HG03159 (cell line): ENCODE data around the gene LEF1.

ENCODE experiments used
- ATAC-seq: cut with Tn5 transposase; IDR thresholded peaks from one replicate; pipeline ENCODE4 v1.9.1; 2021; ENCODE audit warnings: mild to moderate bottlenecking, moderate library complexity; ENCODE audit not compliant: unreplicated experiment

The LEF1 gene

DNA sequence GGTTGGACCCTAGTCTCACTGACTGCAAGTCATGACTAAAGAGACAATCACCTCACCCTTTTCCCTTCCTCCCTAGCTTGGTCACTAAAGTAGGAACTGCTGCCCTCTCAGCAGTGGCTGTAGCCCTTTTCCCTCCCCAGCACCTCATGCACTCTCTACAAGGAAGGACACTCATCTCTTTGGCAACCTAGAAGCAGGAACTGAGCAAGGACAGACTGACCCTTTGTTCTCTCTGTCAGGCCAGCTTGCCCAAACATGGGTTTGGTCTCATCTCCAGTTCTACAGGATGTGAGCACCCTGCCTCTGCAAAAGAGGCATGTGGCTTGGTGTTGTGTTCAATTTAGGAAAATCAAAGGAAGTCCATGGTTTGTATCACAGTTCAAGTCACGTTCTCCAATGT, 15.8 kb downstream of the LEF1 start:
- no peak for ATAC-seq

DNA sequence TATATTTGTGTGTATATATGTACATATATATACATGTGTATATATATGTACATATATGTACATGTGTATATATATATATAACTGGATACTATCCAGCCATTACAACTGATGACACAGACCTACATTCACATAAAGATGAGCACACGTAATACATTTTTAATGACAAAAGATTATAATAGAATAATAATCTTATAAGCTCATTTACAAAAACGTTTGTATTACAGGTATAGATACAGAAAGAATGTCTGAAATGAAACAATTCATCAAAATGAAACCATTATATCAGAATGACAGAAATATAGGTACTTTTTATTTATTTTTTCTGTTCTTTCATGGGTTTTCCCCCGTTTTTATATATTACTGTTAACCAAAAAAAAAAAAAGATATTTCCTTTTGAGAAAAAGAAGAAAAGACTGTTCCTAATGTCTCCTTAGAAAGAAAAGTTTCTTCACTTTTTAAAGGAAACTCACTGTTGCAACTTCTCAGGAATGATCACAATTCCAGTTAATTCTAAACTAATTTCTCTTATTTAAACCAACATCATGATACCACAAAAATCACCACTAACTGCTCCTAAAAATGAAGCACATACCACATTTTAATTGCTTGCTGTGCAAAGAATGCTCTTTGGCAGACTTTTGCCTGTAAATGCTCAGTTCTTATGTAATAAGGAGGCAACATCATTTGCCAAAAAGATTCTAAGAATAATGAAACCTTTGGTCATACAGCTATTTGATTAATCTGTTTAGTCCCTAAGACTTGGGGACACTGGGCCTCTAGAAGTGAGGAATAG, 18.9 kb downstream of the LEF1 start:
- no peak for ATAC-seq

DNA sequence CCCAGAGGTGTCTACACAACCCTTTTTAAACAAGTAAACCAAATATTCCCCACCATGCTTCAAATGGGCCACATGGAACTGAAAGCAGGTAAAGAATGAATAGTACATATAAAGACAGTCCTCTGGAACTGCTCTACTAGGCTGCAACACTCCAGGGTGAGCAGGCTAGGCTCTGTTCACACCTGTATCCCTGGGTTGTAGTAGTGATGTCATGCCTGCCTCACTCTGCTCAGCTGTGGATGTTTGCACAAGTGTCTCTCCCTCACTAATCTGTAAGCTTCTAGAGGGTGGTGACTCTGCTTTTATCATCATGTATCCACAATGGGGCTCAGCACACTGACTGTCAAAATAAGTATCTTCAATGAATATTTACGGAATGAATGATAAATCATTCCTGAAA, 20.4 kb downstream of the LEF1 start:
- no peak for ATAC-seq

DNA sequence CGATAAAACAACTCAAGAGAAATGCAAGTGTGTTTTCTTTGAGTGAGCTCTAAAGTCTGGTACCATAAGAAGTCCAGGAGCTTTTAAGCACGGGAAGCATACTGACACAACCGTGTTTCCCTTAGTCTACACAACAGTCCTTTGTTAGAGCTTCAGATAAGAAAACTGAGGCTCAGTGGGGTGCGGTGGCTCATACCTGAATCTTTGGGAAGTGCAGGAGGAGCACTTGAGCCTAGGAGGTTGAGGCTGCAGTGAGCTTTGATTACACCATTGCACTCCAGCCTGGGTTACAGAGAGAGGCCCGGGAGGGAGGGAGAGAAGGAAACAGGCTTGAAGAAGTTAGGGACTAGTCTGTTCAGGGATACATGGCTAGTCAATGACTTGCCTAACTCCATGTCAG, 21.9 kb downstream of the LEF1 start:
- no peak for ATAC-seq

DNA sequence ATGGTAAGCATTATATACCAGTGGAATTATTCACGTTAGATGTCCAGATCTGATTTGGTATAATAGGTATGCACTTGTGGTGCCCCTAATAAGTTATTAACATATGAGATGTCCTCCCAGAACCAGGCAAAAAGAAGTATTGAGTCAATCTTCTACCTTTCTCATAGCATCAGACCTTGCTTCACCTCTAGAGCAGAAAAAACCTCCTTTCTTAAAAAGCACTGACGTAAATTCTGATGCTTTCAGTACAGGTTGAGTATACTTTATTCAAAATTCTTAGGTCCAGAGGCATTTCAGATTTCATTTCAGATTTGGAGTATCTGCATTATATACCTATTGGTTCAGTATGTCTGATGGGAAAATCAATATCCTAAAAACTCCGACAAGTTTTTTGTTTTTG, 22.4 kb downstream of the LEF1 start:
- no peak for ATAC-seq

DNA sequence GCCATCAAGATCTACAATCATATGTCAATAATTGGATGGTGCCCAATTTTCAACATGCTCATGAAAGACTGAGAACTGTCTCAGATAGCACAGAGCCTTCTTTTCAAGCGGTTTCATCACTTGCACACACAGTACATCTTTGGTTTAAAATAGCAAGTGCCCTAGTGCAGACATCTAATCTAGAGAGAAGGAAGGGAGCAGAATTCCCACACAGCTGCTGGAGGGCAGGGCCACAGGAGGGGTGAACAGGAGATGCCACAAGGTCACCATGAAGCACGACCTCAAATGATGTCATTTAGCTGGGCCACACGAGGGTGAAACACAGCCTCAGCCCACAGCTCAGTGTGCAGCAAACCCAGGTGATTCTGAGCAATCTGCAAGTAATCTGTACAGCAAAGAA, 24.3 kb downstream of the LEF1 start:
- no peak for ATAC-seq

DNA sequence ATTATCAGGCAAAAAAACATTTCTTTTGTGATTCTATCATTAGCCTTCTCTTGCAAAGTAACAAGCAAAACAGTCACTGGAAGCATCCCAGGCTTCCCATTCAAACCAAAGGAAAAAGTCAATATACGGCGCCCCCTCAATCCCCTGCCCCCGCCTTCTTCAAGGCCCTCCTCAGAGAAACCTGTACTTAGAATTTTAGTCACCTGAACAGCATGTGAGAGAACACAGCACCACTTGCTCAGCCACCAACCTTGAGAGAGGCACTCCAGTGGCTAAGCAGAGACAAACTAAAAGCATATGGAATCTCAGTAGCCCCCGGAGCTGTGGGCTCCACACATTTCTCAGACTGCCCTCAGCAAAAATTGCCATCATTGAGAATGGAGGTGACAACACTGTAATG, 25.2 kb downstream of the LEF1 start:
- no peak for ATAC-seq

DNA sequence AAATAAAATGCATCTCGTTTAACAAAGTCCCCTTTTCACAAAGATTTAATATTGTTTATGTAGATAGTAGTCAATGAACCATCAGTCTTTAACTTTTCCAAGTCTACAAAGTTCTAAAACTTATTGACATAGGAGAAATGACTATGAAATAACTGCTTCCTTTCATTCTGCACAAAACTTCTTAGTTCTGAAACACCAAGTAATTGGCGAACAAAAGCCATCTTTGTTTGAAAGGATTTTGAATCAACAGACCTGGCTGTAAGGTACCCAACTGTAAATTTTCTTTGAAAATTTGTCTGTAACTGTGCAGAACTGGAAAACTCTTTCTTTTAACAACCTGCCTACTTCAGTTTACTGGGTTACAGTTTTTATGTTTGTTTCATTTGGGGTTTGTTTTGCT, 25.9 kb downstream of the LEF1 start:
- ATAC-seq = no peak

DNA sequence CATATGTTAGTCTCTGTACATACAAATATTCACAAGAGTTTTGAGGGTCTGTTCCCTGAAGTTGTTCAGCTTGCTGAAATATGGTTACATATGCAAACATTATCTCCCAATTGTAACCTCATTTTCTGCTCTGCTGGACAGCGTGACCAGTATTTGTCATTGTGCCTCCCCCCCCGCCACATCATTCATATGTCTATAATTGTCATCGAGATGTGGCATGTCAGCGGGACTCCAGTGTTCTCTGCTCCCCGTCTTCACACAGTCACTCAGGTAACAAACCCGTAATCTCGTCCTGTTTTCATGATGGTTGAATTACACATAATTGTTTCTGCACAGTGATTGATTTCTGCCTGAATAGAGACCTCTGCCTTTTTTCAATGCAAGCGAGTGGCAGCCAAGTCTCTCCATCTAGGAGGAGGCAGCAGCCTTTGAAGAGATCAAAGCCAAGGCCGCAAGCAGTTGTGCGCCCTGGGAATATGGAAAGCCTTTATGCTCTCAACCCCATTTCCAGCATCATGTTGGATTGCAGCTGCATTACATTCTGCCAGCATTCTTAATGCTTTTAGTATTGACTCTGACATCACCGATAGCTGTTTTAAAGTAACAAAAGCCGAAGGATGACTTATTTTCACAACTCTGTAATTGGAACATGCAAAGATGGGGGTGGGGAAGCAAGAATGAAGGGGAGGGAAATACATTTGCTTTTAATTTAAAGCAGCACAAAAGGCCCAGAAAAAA, 27.4 kb downstream of the LEF1 start:
- no peak for ATAC-seq

DNA sequence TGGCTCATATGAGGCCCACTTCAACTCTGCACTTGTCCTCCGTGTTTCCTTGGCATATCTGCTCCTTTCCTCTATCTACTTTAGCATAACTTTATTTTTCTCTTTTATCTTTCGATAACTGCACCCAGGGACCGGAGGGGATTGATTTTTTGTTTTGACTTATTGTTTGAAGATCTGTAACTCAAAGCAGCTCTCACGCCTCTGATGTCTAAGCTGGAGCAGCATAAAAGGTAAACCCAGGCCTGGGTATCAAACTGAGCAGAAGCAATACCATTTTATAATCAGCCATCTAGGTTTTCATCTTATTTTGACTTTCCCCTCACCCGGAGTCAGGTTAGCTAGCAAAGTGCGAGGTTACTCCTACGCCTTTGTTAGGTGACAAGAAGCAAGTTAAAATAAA, 28.4 kb downstream of the LEF1 start:
- ATAC-seq = no peak

DNA sequence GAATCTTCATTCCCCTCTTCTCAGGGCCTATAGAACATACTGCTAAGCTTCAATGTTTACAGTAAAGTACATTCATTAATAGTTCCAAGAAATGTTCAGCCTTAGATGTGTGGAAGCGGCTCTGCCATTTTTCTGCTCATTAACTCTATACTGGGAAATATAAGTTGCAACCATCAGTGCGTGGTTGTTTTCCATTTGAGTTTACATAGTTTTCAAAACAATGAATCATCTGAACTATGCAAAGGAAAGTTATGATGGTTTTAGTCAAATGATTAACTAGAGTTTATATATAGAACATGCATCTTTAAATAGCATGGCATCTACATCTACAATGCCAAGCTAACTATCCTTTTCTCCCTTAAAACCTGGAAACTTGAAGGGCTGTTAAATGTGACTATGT, 29.6 kb downstream of the LEF1 start:
- no peak for ATAC-seq

DNA sequence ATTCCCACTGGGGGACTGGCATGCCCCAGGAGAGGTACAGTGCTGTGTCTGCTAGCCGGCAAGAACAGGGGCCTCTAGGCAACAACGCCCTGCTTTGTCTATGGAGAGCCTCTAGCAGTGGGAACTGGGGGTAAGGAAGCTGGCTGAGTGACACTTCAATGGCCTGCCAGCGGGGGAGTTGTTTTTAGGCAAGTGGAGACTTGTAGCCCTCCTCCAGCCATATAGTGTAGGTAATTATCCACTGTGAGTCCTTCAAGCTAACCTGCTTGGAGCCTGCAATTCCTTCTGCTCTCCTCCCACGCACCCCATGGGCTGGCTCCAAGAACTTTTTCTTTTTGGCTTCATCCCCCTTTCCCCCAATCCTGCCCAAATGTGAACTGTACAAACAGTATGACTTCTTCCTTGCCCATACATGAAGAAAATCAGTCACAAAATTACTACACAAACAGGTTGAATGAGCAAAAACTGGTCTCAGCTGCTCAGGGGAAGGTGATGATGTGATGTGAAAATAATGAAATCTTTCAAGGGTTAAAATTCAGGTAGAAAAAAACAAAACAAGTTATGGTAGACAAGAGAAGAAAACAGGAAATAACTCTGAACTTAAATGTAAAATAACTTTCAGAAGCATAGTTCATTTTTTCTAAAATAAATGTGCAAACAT, 33.1 kb downstream of the LEF1 start:
- ATAC-seq = peak; percentile 40

DNA sequence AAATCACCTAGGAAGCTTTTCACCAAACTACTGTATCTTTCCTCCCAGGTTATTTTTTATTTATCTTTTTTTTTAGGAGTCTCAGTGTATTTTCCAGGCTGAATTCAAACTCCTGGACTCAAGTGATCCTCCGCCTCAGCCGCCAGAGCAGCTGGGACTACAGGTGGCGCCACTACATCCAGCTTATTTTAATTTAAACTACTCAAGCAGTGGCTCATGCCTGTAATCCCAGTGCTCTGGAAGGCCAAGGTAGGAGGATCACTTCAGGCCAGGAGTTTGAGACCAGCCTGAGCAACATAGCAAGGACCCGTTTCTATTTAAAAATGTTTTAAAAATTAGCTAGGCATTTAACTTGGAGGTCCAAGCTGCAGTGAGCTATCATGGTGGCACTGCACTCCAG, 37.8 kb downstream of the LEF1 start:
- ATAC-seq = no peak

DNA sequence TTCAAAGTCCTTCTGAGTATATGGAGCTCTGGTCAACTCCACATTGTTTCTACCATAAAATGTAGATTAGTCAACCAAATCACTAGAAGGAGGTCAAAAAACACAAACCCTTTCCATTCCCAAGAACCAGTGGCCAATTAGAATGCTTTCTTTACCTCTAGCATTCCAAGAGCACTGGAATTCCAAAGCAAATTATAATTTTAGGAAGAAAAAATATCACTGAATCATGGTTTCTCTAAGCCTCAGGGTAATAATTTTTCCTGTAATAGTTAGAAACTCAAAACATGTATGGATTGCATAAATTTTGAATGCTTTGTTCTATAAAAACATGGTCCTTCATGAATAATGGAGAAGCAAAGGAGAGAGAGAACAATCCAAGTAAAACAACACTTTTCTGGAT, 39.5 kb downstream of the LEF1 start:
- no peak for ATAC-seq

DNA sequence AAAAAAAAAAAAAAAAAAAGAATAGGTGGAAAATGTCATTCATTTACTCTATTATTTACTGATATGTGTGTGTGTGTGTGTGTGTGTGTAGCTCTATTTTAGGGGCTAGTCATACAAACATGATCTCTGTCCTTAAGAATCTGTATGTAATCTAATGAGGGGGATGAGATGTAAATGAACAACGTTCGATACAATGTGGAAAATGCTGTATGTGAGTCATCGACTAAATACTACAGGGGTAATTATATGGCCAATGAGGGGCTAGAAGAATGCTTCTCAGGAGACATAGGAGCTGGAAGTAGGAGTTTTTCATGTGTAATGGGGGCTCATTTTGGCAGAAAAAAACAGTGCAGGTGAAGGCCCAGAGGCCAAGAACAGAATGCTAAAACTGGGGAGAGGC, 41.9 kb downstream of the LEF1 start:
- no peak for ATAC-seq

DNA sequence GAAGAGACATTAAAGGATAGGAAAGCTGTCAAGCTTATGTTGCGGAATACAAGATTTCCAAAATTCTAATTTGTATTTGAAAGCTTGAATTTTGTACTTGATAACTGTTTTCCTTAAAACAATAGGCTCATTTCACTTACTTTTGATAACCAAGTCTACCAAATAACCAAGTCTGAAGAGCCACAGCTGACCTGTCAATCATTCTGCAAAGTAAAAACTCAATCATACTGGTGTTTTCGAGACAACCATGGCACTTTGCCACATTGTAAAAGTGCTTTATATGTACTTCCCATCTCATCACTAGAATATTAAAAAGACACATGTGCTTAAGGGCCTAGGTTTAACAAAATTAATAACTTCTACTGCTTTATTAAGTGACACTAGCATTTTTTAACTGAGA, 47.9 kb downstream of the LEF1 start:
- no peak for ATAC-seq

DNA sequence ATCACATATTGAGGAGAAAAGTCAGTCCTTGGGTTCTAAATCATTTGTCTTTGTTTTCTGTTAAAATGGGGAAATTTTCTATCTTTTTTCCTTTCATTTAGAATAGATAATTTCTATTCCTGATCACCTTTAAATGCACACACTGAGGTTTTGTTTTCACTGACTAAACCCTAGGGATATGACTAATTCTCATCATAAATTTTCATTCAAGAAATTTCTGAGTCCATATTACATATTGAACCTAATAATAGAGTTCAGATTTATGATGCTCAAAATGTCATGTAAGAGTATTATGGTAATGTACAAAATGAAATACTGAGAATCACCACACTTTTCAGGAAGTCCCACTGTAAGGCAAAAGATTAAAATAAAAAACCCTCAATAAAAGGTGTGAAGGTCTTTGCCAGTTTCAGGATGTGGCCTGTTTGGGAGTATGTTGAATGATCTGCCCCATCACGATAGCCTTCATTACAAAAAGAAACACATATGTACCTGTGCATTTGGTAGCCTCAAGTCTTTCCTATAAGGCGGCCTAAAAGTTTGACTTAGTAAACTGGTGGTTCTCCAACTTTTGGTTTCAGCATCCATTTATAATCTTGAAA, 49.4 kb downstream of the LEF1 start:
- no peak for ATAC-seq

DNA sequence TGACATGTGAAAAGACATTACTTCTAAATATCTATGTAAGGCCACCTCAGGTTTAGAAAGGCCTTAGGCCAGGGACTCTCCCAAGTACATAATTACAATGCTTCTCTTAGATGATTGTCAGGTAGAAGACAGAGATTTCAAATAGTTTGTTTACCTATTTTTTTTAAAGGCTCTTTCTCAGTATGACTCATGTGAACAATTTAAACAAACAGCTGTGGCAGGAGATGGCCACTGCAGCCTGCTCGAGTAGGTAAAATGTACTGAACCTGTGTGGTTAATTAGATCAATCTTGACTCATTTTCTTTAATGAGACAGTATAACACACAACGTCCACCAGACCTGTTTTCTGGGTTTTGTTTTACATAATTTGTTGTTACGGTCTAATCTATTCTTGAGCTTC, 50.2 kb downstream of the LEF1 start:
- peak; percentile 89 for ATAC-seq

DNA sequence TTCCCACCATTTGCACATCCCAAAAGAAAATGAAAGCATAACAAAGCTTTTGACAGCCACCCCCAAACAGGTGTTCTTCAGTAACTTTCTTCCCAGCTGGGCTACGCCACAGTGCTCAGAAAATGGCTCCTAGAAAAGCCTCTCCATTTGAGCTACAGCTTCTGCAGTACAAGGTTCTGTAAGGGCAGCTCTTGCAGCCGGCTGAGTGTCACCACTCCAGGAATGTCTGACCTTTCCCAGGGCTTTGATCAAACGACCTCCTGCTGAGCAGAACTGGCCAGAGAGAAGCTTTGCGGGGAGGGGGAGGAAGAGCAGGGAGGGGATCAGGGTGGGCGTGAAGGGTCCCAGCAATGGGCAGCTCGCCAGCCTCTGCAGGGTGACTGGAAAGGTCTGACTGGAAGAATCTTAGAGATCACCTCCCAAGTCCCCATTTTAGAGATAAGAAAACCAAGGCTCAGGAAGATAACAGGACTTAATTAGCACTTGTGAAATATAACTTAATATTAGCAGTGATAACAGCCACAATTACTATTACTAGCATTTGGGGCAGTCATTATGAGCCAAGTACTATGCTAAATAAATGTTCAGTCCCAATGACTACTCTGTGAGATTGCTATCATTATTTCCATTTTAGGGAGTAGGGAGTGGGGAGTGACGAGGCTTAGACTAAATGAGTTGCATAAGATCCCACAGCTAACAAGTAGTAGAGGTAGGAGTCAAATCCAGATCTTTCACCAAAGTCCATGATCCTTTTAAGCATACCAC, 51.1 kb downstream of the LEF1 start:
- no peak for ATAC-seq

DNA sequence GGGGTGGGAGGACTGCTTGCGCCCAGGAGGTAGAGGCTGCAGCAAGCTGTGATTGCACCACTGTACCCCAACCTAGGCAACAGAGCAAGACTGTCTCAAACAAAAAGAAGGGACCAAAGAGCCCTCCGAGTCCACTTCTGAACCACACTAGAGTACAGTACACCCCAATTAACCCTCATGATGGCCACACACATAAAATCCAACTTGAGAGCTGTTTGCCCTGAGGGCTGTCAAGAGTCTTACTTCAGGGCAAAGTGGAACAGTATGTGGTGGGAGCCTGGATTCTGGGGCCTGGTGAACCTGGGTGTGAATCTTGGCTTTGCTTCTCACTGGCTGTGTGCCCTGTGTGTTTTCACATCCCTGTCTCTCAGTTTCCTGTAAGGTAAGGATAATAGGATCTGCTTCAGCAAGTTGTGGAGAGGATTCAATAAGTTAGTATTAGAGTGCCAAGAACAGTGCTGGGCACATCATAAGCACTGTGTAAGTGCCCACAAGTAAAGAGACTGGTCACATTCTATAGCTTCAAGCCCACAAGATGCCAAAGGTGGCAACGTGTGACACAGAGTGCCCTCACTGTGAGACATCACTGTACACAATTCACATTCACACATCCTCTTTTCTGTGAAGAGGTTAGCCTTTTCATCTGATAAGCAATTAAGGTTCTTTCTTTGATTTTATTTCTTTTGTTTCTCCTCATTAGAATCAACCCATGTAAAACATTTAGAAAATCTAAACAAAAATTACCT, 52.1 kb downstream of the LEF1 start:
- peak; percentile 35 for ATAC-seq
